H1 (cell line): ENCODE results near the gene RAD51B.

Experiments used
- CREB1 ChIP-seq: IDR thresholded peaks from 2 replicates; pipeline ENCODE4 v1.6.1; 2012; ENCODE audit warnings: inconsistent platforms
- EP300 ChIP-seq, 2 experiments: IDR thresholded peaks; 1 replicate in 1 of 2; 2 replicates in 1 of 2; pipeline ENCODE4 v1.6.1; 2011 to 2012; ENCODE audit warnings: low read depth in 2 of 2, low read length in 2 of 2, mild to moderate bottlenecking in 2 of 2, borderline replicate concordance in 1 of 2, inconsistent platforms in 1 of 2, moderate library complexity in 1 of 2
- KDM5A ChIP-seq: fragments of 200-600 bp; IDR thresholded peaks from 2 replicates; pipeline ENCODE4 v1.7.1; 2012; ENCODE audit warnings: mild to moderate bottlenecking, low read length, inconsistent platforms, mixed read lengths
- TF ChIP-seq, protein P1 (sequence below), 3 experiments: IDR thresholded peaks; 1 replicate in 2 of 3; 2 replicates in 1 of 3; pipeline versions ENCODE4 v1.5.1 to v1.6.1; 2011; ENCODE audit warnings: low read length in 3 of 3, mild to moderate bottlenecking in 3 of 3, inconsistent platforms in 2 of 3, low read depth in 1 of 3, moderate library complexity in 1 of 3; ENCODE audit not compliant: insufficient read depth in 1 of 3; ENCODE audit errors: control extremely low read depth in 1 of 3
- TF ChIP-seq, protein P2 (sequence below): IDR thresholded peaks from 2 replicates; pipeline ENCODE4 v1.6.1; 2012; ENCODE audit warnings: inconsistent platforms

DNA sequence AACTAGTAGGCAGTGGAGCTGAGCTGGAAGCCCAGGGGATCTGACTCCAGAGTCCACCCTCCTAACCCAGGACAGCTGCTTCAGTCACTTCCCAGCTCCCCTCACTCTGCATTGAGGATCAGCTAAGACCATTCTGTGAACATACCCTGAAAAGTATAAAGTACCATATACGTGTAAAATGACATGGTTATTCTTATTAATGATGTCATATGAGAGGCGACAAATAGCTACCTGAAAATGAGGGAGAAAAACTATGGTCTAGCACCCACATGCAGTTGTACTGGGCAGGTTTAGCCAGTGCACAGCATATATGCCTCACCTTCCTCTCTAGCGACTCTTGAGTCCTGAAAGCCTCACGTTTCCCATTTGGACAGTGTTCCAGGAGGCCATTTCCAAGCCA lies 461.9 kb downstream of the RAD51B start:
- TF ChIP-seq KDM5A, result no peak
- TF ChIP-seq, protein P1, sequence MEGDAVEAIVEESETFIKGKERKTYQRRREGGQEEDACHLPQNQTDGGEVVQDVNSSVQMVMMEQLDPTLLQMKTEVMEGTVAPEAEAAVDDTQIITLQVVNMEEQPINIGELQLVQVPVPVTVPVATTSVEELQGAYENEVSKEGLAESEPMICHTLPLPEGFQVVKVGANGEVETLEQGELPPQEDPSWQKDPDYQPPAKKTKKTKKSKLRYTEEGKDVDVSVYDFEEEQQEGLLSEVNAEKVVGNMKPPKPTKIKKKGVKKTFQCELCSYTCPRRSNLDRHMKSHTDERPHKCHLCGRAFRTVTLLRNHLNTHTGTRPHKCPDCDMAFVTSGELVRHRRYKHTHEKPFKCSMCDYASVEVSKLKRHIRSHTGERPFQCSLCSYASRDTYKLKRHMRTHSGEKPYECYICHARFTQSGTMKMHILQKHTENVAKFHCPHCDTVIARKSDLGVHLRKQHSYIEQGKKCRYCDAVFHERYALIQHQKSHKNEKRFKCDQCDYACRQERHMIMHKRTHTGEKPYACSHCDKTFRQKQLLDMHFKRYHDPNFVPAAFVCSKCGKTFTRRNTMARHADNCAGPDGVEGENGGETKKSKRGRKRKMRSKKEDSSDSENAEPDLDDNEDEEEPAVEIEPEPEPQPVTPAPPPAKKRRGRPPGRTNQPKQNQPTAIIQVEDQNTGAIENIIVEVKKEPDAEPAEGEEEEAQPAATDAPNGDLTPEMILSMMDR (IDR thresholded peaks at IDR 0.05; ENCODE audit: control extremely low read depth in 1 of 3, insufficient read depth in 1 of 3, low read depth in 1 of 3, low read length in 3 of 3), result no peak
- TF ChIP-seq CREB1, result no peak
- no peak for TF ChIP-seq EP300 (IDR thresholded peaks at IDR 0.05; ENCODE audit: borderline replicate concordance in 1 of 2, low read depth in 2 of 2, low read length in 2 of 2)
- TF ChIP-seq, protein P2, sequence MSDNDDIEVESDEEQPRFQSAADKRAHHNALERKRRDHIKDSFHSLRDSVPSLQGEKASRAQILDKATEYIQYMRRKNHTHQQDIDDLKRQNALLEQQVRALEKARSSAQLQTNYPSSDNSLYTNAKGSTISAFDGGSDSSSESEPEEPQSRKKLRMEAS, result no peak
